GM23248 (cell line): Measurements from ENCODE around the gene IFT80. TPM values are rescaled to one million over a fixed set of nuclear protein-coding genes. Genes with fewer than 3 reads are reported as not detected.

Experiments
- DNase-seq: peaks from one replicate; pipeline ENCODE4 v3.0.0-alpha.2; 2015
- H2AFZ ChIP-seq: fragments of 200-600 bp; sonication (generic); 2 replicates; pipeline ENCODE4 v1.6.1; 2016; ENCODE audit warnings: antibody characterized with exemption
- H3F3A ChIP-seq: fragments of 200-600 bp; sonication (generic); 2 replicates; pipeline ENCODE4 v1.6.1; 2016; ENCODE audit warnings: mild to moderate bottlenecking, antibody characterized with exemption, mixed run types; ENCODE audit not compliant: insufficient read depth
- H3K27ac ChIP-seq: fragments of 200-600 bp; sonication (generic); 2 replicates; pipeline ENCODE4 v1.5.1; 2016; ENCODE audit warnings: mild to moderate bottlenecking
- H3K27me3 ChIP-seq: fragments of 200-600 bp; sonication (generic); replicated peaks from 2 replicates; pipeline ENCODE4 v1.6.1; 2016; ENCODE audit warnings: mild to moderate bottlenecking; ENCODE audit not compliant: insufficient read depth
- H3K36me3 ChIP-seq: fragments of 200-600 bp; sonication (generic); 2 replicates; pipeline ENCODE4 v1.6.1; 2016; ENCODE audit warnings: low read depth, mild to moderate bottlenecking
- H3K4me1 ChIP-seq: fragments of 200-600 bp; sonication (generic); 2 replicates; pipeline ENCODE4 v1.6.1; 2016; ENCODE audit warnings: mild to moderate bottlenecking; ENCODE audit not compliant: insufficient read depth
- H3K4me2 ChIP-seq: fragments of 200-600 bp; sonication (generic); one replicate; pipeline ENCODE4 v1.6.1; 2016; ENCODE audit warnings: mild to moderate bottlenecking; ENCODE audit not compliant: unreplicated experiment
- H3K4me3 ChIP-seq: fragments of 200-600 bp; sonication (generic); 2 replicates; pipeline ENCODE4 v1.5.1; 2016; ENCODE audit warnings: mild to moderate bottlenecking
- H3K79me2 ChIP-seq: fragments of 200-600 bp; sonication (generic); 2 replicates; pipeline ENCODE4 v1.6.1; 2016; ENCODE audit warnings: mild to moderate bottlenecking; ENCODE audit not compliant: insufficient read depth
- H3K9ac ChIP-seq: fragments of 200-600 bp; sonication (generic); 2 replicates; pipeline ENCODE4 v1.6.1; 2016; ENCODE audit warnings: mild to moderate bottlenecking
- H3K9me2 ChIP-seq: fragments of 200-600 bp; sonication (generic); 2 replicates; pipeline ENCODE4 v1.6.1; 2016; ENCODE audit warnings: mixed run types, mild to moderate bottlenecking, moderate library complexity; ENCODE audit not compliant: insufficient read depth
- H3K9me3 ChIP-seq: fragments of 200-600 bp; sonication (generic); one replicate; pipeline ENCODE4 v1.6.1; 2017; ENCODE audit warnings: low read depth
- H4K20me1 ChIP-seq: fragments of 200-600 bp; sonication (generic); 2 replicates; pipeline ENCODE4 v1.6.0; 2016; ENCODE audit not compliant: insufficient read depth
- EZH2 ChIP-seq: fragments of 200-600 bp; sonication (generic); IDR thresholded peaks from 2 replicates; pipeline ENCODE4 v1.6.1; 2018; ENCODE audit warnings: antibody characterized with exemption, mild to moderate bottlenecking; ENCODE audit not compliant: insufficient read depth, poor library complexity, severe bottlenecking
- EZH2phosphoT487 ChIP-seq: fragments of 200-600 bp; sonication (generic); IDR thresholded peaks from 2 replicates; pipeline ENCODE4 v1.6.1; 2018; ENCODE audit warnings: antibody characterized with exemption, moderate library complexity, mild to moderate bottlenecking, low read depth; ENCODE audit not compliant: insufficient read depth
- WGBS, 2 experiments: methylation state at CpG; one replicate each; pipeline ENCODE4 v1.1.6; 2015 to 2017; ENCODE audit warnings: low lambda C conversion rate in 2 of 2, low coverage in 1 of 2; ENCODE audit errors: missing lambda C conversion rate in 2 of 2; 5-methylcytosine and 5-hydroxymethylcytosine counted together
- in situ Hi-C: fragments of 300-500 bp; cut with MboI; formaldehyde crosslinking; loops from 2 replicates; pipeline ENCODE4 v1.15.0; 2020
- polyA plus RNA-seq: library from polyadenylated mRNA; unstranded; fragments of >200 nt; fragmentation: Nextera tagmentation; extraction: Ambion mirVana; gene quantifications from 2 replicates; pipeline ENCODE4 v1.2.1, GENCODE V29; 2016
- total RNA-seq: library from RNA; depleted of rRNA; stranded (reverse); fragments of >200 nt; shearing (Covaris generic); gene quantifications from 2 replicates; pipeline ENCODE4 v1.2.3, GENCODE V29; 2014

The IFT80 gene
- total and polyA plus RNA-seq, 2 experiments from 2014 or later = 19.8 to 48.4 TPM

DNA sequence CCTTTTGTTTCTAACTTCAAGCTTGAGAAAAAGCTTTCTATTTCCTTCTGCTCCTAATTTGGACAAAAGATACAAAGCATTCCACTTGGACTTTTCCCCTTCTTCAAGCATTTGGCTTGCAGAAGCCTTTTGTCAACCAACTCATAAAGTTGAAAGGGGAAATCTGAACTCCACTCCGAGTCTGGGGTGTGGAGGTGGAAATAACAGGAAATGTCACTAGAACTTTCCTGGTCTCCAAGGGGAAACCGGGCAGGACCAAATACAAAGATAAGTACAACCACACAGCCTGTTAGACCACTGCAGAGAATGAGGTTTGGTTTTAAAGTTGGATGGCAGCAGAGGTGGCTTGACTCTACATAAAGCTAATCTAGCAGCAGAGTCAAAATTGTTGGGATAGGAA, 178.0 kb downstream of the IFT80 start:
- no peaks in the 10 kb centered on the region for H4K20me1 ChIP-seq
- H3K4me3 ChIP-seq = no peak overlapping the region
- no peaks in the 10 kb centered on the region for H3K79me2 ChIP-seq
- TF ChIP-seq EZH2phosphoT487 (no peak), EZH2 (no peak)
- H3F3A ChIP-seq = no peaks in the 10 kb centered on the region
- 24 to 29% methylated on average over 2 of the region's 2 CpGs for WGBS, 2 experiments
- H3K27me3 ChIP-seq = no peaks in the 10 kb centered on the region; the same call in 1 of the 2 replicates
- no peak overlapping the region for H3K9ac ChIP-seq
- no peak overlapping the region for H3K4me2 ChIP-seq
- H3K9me3 ChIP-seq = no peaks in the 10 kb centered on the region
- H3K9me2 ChIP-seq = no peaks in the 10 kb centered on the region
- no peaks in the 10 kb centered on the region for H3K4me1 ChIP-seq
- no peak overlapping the region for H2AFZ ChIP-seq
- no peaks in the 10 kb centered on the region for H3K36me3 ChIP-seq
- DNase-seq = no peak
- no peak overlapping the region for H3K27ac ChIP-seq
- in situ Hi-C loops = no loop called here

DNA sequence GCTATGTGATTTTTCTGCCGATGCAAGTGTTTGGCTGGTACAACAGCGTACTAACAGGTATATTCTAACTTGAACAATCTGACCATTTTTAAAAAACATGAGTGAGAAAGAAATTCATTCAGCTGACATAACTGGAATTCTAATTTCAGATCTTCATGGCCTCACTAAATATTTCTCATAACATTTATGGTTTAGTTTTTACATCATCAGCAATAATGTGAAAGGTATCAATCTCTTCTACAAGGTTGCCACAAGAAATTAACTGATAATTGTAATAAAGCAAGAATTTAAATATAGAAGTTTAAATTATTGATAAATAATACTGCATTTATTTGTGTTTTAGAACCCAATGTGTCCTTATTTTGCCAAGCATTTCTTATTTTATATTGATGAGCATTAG, 179.0 kb downstream of the IFT80 start:
- no peak for DNase-seq
- Histone ChIP-seq H4K20me1 (no peaks in the 10 kb centered on the region), H3K4me3 (no peak overlapping the region), H3K9me3 (no peaks in the 10 kb centered on the region), H3K27ac (no peak overlapping the region), H2AFZ (no peak overlapping the region), H3F3A (no peaks in the 10 kb centered on the region), H3K9ac (no peak overlapping the region), H3K9me2 (no peaks in the 10 kb centered on the region), H3K79me2 (no peaks in the 10 kb centered on the region), H3K4me1 (no peaks in the 10 kb centered on the region), H3K4me2 (no peak overlapping the region), H3K36me3 (no peaks in the 10 kb centered on the region), H3K27me3 (no peaks in the 10 kb centered on the region; the same call in 1 of the 2 replicates)
- in situ Hi-C loops = no loop called here
- no peak for TF ChIP-seq EZH2phosphoT487
- no peak for TF ChIP-seq EZH2
- WGBS, 2 experiments = 96 to 98% methylated on average over 2 of the region's 2 CpGs

DNA sequence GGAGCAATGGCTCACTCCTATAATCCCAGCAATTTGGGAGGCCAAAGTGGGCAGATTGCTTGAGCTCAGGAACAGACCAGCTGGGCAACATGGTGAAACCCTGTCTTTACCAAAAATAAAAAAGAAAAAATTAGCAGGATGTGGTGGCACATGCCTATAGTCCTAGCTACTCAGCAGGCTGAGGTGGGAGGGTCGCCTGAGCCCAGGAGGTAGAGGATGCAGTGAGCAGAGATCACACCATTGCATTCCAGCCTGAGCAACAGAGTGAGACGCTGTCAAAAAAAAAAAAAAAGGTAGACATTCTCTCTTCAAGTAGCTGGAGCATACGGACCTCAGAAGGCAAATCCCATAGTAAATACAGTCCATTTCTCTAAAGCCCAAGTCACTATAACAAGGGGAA, 180.9 kb downstream of the IFT80 start:
- no peaks in the 10 kb centered on the region for H3K79me2 ChIP-seq
- DNase-seq = no peak
- TF ChIP-seq EZH2 = no peak
- TF ChIP-seq EZH2phosphoT487 = no peak
- H3K9ac ChIP-seq = no peak overlapping the region
- H3K27ac ChIP-seq = no peak overlapping the region
- H2AFZ ChIP-seq = no peak overlapping the region
- no peaks in the 10 kb centered on the region for H3K4me1 ChIP-seq
- H3K4me2 ChIP-seq = no peak overlapping the region
- 73 to 93% methylated on average over 3 of the region's 3 CpGs for WGBS, 2 experiments
- no peaks in the 10 kb centered on the region for H3K9me2 ChIP-seq
- no peaks in the 10 kb centered on the region for H3K36me3 ChIP-seq
- H4K20me1 ChIP-seq = no peaks in the 10 kb centered on the region
- no peaks in the 10 kb centered on the region for H3K27me3 ChIP-seq
- no peaks in the 10 kb centered on the region for H3K9me3 ChIP-seq
- in situ Hi-C loops = no loop called here
- H3F3A ChIP-seq = no peaks in the 10 kb centered on the region
- no peak overlapping the region for H3K4me3 ChIP-seq

DNA sequence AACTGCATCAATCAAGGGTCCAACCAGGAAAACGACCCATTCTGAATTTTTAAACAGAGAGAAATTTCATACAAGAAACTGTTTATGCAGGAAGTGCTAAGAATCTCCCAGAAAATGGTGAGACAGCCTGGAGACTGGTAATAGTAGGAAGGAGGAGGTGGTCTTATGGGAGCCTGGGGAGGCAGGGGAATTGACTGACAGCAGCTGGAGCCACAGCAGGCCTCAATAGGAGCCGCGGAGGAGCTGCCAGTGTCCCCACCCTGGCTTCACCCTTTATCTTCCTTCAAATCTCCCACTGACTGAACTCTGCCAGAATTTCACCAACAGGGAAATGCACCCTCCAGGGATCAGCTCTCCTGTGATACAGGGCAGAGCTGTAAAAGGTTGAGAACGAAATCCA, 181.3 kb downstream of the IFT80 start:
- 46 to 64% methylated on average over 4 of the region's 4 CpGs for WGBS, 2 experiments
- Histone ChIP-seq H3K9ac (no peak overlapping the region), H3K36me3 (no peaks in the 10 kb centered on the region), H3K27me3 (no peaks in the 10 kb centered on the region), H3K4me1 (no peaks in the 10 kb centered on the region), H3K9me3 (no peaks in the 10 kb centered on the region), H3F3A (no peaks in the 10 kb centered on the region), H2AFZ (no peak overlapping the region), H3K4me2 (no peak overlapping the region), H3K9me2 (no peaks in the 10 kb centered on the region), H4K20me1 (no peaks in the 10 kb centered on the region), H3K27ac (no peak overlapping the region), H3K79me2 (no peaks in the 10 kb centered on the region), H3K4me3 (no peak overlapping the region)
- in situ Hi-C loops = no loop called here
- no peak for TF ChIP-seq EZH2phosphoT487
- DNase-seq = no peak

DNA sequence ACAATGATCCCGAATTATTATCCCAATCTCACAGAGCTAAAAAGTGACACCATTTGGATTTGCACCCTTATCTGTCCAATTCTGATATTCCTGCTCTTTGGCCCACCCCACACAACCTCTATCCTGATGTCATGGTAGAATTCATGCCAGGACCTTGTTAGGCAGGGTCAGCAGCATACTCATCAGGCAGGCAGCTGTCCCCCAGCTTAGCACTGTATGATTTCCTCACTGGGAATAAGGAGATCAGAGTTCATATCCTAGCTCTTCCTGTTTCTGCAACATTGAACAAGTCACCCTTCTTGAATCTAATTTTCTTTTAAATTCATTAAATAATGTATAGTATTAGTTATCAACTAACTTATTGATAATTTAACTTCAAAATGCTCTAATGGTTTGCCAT, 185.8 kb downstream of the IFT80 start:
- no peak for DNase-seq
- H3K27me3 ChIP-seq = no peaks in the 10 kb centered on the region
- H3K9ac ChIP-seq = no peak overlapping the region
- H2AFZ ChIP-seq = no peak overlapping the region
- H3K27ac ChIP-seq = no peak overlapping the region
- no peaks in the 10 kb centered on the region for H4K20me1 ChIP-seq
- no peaks in the 10 kb centered on the region for H3K79me2 ChIP-seq
- no peaks in the 10 kb centered on the region for H3K4me1 ChIP-seq
- no peaks in the 10 kb centered on the region for H3K9me2 ChIP-seq
- H3K9me3 ChIP-seq = no peaks in the 10 kb centered on the region
- WGBS, 2 experiments = 96 to 100% methylated on average over 1 of the region's 1 CpG
- H3K36me3 ChIP-seq = no peaks in the 10 kb centered on the region
- in situ Hi-C loops = no loop called here
- no peaks in the 10 kb centered on the region for H3F3A ChIP-seq
- no peak for TF ChIP-seq EZH2
- no peak for TF ChIP-seq EZH2phosphoT487
- H3K4me2 ChIP-seq = no peak overlapping the region
- H3K4me3 ChIP-seq = no peak overlapping the region
